H9 (cell line): ENCODE measurements around the gene CDKL5. TPM values are rescaled to one million over a fixed set of nuclear protein-coding genes. Genes with fewer than 3 reads are reported as not detected.

ENCODE experiments used
- DNase-seq: peaks from one replicate; pipeline ENCODE4 v3.0.0-alpha.2; 2017
- H2AFZ ChIP-seq: one replicate; pipeline ENCODE4 v1.6.1; 2013; ENCODE audit warnings: mild to moderate bottlenecking, low read length, control low read depth, moderate library complexity
- H2AK5ac ChIP-seq: 2 replicates; pipeline ENCODE4 v1.6.1; 2013; ENCODE audit warnings: low read length, control low read depth, mixed read lengths; ENCODE audit not compliant: insufficient read length
- H2BK120ac ChIP-seq: one replicate; pipeline ENCODE4 v1.6.1; 2013; ENCODE audit warnings: low read depth, mild to moderate bottlenecking, low read length, control low read depth, inconsistent platforms; ENCODE audit not compliant: poor library complexity, severe bottlenecking
- H2BK12ac ChIP-seq: 2 replicates; pipeline ENCODE4 v1.6.1; 2013; ENCODE audit warnings: low read length, control low read depth, mixed read lengths, low read depth; ENCODE audit not compliant: insufficient read length
- H2BK15ac ChIP-seq: 2 replicates; pipeline ENCODE4 v1.6.1; 2013; ENCODE audit warnings: low read depth, low read length, control low read depth
- H2BK20ac ChIP-seq: one replicate; pipeline ENCODE4 v1.6.1; 2013; ENCODE audit warnings: low read depth, mild to moderate bottlenecking, low read length, control low read depth, inconsistent platforms; ENCODE audit not compliant: poor library complexity, severe bottlenecking
- H2BK5ac ChIP-seq: 2 replicates; pipeline ENCODE4 v1.6.1; 2013; ENCODE audit warnings: low read length, control low read depth, mixed read lengths; ENCODE audit not compliant: insufficient read length
- H3K14ac ChIP-seq: 2 replicates; pipeline ENCODE4 v1.6.1; 2013; ENCODE audit warnings: low read length, control low read depth; ENCODE audit not compliant: insufficient read depth
- H3K18ac ChIP-seq: 2 replicates; pipeline ENCODE4 v1.6.1; 2013; ENCODE audit warnings: low read depth, mild to moderate bottlenecking, mixed read lengths, low read length, control low read depth; ENCODE audit not compliant: insufficient read length
- H3K23ac ChIP-seq: 2 replicates; pipeline ENCODE4 v1.6.1; 2013; ENCODE audit warnings: low read length, control low read depth, mixed read lengths, low read depth; ENCODE audit not compliant: insufficient read length
- H3K23me2 ChIP-seq: 2 replicates; pipeline ENCODE4 v1.6.1; 2013; ENCODE audit warnings: low read depth, mild to moderate bottlenecking, mixed read lengths, low read length, control low read depth; ENCODE audit not compliant: insufficient read length, poor library complexity, severe bottlenecking
- H3K27ac ChIP-seq: 2 replicates; pipeline ENCODE4 v1.5.1; 2013; ENCODE audit warnings: low read length, control low read depth, mixed read lengths, low read depth; ENCODE audit not compliant: insufficient read length
- H3K27me3 ChIP-seq: 2 replicates; pipeline ENCODE4 v1.6.1; 2013; ENCODE audit warnings: low read length, control low read depth, inconsistent platforms; ENCODE audit not compliant: insufficient read depth
- H3K4ac ChIP-seq: 2 replicates; pipeline ENCODE4 v1.6.1; 2013; ENCODE audit warnings: low read depth, mild to moderate bottlenecking, control low read depth, inconsistent platforms, low read length, moderate library complexity
- H3K4me1 ChIP-seq: 2 replicates; pipeline ENCODE4 v1.6.1; 2013; ENCODE audit warnings: low read length, control low read depth, inconsistent platforms; ENCODE audit not compliant: insufficient read depth
- H3K4me2 ChIP-seq: 2 replicates; pipeline ENCODE4 v1.6.1; 2013; ENCODE audit warnings: low read length, control low read depth, mixed read lengths; ENCODE audit not compliant: insufficient read length, insufficient read depth
- H3K56ac ChIP-seq: 2 replicates; pipeline ENCODE4 v1.6.1; 2013; ENCODE audit warnings: low read depth, mild to moderate bottlenecking, mixed read lengths, low read length, control low read depth; ENCODE audit not compliant: insufficient read length
- H3K79me1 ChIP-seq: 2 replicates; pipeline ENCODE4 v1.6.1; 2013; ENCODE audit warnings: low read depth, mild to moderate bottlenecking, moderate library complexity, low read length, control low read depth, inconsistent platforms; ENCODE audit not compliant: insufficient read depth, poor library complexity, severe bottlenecking
- H3K79me2 ChIP-seq: 2 replicates; pipeline ENCODE4 v1.6.1; 2013; ENCODE audit warnings: low read length, control low read depth, inconsistent platforms; ENCODE audit not compliant: insufficient read depth
- H3K9ac ChIP-seq: 2 replicates; pipeline ENCODE4 v1.6.1; 2013; ENCODE audit warnings: low read length, control low read depth, mixed read lengths; ENCODE audit not compliant: insufficient read length; ENCODE audit errors: extremely low read depth
- H3K9me3 ChIP-seq: one replicate; pipeline ENCODE4 v1.6.1; 2013; ENCODE audit warnings: low read depth, low read length, inconsistent platforms; ENCODE audit not compliant: control insufficient read depth
- H3T11ph ChIP-seq: one replicate; pipeline ENCODE4 v1.6.1; 2013; ENCODE audit warnings: mild to moderate bottlenecking, low read length, control low read depth, inconsistent platforms
- H4K20me1 ChIP-seq: one replicate; pipeline ENCODE4 v1.6.1; 2013; ENCODE audit not compliant: control insufficient read depth, insufficient read length, insufficient read depth
- H4K5ac ChIP-seq: 2 replicates; pipeline ENCODE4 v1.6.1; 2013; ENCODE audit warnings: low read depth, mild to moderate bottlenecking, mixed read lengths, low read length, control low read depth; ENCODE audit not compliant: insufficient read length
- H4K8ac ChIP-seq: replicated peaks from 2 replicates; pipeline ENCODE4 v1.6.1; 2013; ENCODE audit warnings: low read length, control low read depth, mixed read lengths, low read depth; ENCODE audit not compliant: insufficient read length
- H4K91ac ChIP-seq: 2 replicates; pipeline ENCODE4 v1.6.1; 2013; ENCODE audit warnings: low read depth, mild to moderate bottlenecking, moderate library complexity, mixed read lengths, low read length, control low read depth; ENCODE audit not compliant: insufficient read length
- H3K27ac Mint-ChIP-seq, 3 experiments: 2 replicates in 2 of 3; 3 replicates in 1 of 3; pipeline ENCODE4 v1.8.0; 2020 to 2021; ENCODE audit warnings: mixed read lengths in 3 of 3, mild to moderate bottlenecking in 1 of 3, moderate library complexity in 1 of 3
- H3K27me3 Mint-ChIP-seq: 2 replicates; pipeline ENCODE4 v1.8.0; 2021; ENCODE audit warnings: low read depth, mild to moderate bottlenecking, moderate library complexity, mixed read lengths
- H3K36me3 Mint-ChIP-seq, 3 experiments: 2 replicates in 2 of 3; 3 replicates in 1 of 3; pipeline ENCODE4 v1.8.0; 2020 to 2021; ENCODE audit warnings: low read depth in 3 of 3, mixed read lengths in 3 of 3; ENCODE audit not compliant: insufficient read depth in 1 of 3
- H3K4me1 Mint-ChIP-seq, 2 experiments: 2 replicates each; pipeline ENCODE4 v1.8.0; 2020; ENCODE audit warnings: mixed read lengths in 2 of 2
- H3K4me3 Mint-ChIP-seq, 2 experiments: 2 replicates in 1 of 2; 3 replicates in 1 of 2; pipeline ENCODE4 v1.8.0; 2020 to 2021; ENCODE audit warnings: mild to moderate bottlenecking in 2 of 2, mixed read lengths in 2 of 2, moderate library complexity in 1 of 2
- H3K9me3 Mint-ChIP-seq, 2 experiments: 2 replicates in 1 of 2; 3 replicates in 1 of 2; pipeline ENCODE4 v1.8.0; 2020; ENCODE audit warnings: mild to moderate bottlenecking in 2 of 2, mixed read lengths in 2 of 2, moderate library complexity in 1 of 2
- WGBS: extraction: QIAGEN DNeasy Blood & Tissue Kit; methylation state at CpG from one replicate; pipeline ENCODE4 v1.1.7; 2013; ENCODE audit warnings: missing lambda C conversion rate, low lambda C conversion rate, mixed read lengths; ENCODE audit not compliant: insufficient read length; ENCODE audit errors: extremely low coverage; 5-methylcytosine and 5-hydroxymethylcytosine counted together
- total RNA-seq: library from RNA; stranded (reverse); gene quantifications from 2 replicates; pipeline ENCODE4 v1.2.1, GENCODE V29; 2021
- TF ChIP-seq, protein P1 (sequence below): fragments of 200-600 bp; sonication (generic); conservative IDR thresholded peaks from 3 replicates; pipeline ENCODE4 v1.8.0; 2021; ENCODE audit warnings: antibody characterized with exemption, mild to moderate bottlenecking

The CDKL5 gene
- total RNA-seq, 1 experiment from 2014 or later: 19.5 TPM

DNA sequence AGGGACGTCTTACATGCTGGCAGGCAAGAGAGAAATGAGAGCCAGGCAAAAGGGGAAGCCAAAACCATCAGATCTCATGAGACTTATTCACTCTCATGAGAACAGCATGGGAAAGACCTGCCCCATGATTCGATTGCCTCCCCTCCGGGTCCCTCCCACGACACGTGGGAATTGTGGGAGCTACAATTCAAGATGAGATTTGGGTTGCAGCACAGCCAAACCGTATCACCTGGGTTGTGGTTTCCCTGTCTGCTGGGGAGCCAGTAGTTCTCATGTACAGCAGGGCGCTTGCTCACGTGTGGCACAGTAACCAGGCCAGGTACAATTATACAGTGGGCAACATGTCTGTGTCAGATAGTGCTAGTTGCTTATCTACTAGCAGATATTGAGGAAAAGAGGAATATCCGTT is 257.6 kb downstream of the CDKL5 start:
- Histone ChIP-seq H2BK20ac (no peak overlapping the region), H3K79me1 (no peaks in the 10 kb centered on the region), H3K23ac (no peak overlapping the region), H4K91ac (no peak overlapping the region), H3K14ac (no peak overlapping the region), H3K27ac (no peak overlapping the region), H3K79me2 (no peaks in the 10 kb centered on the region), H4K20me1 (no peaks in the 10 kb centered on the region), H3K56ac (no peak overlapping the region), H3K4ac (no peak overlapping the region), H3T11ph (no peak overlapping the region), H3K4me1 (no peaks in the 10 kb centered on the region), H2BK120ac (no peak overlapping the region), H2BK15ac (no peak overlapping the region), H3K9ac (no peak overlapping the region), H3K4me2 (no peak overlapping the region), H2AFZ (no peak overlapping the region), H3K9me3 (peaks cover 44% of the 10 kb centered on the region), H2AK5ac (no peak overlapping the region), H3K27me3 (no peaks in the 10 kb centered on the region), H4K5ac (no peak overlapping the region), H4K8ac (no peak overlapping the region), H2BK5ac (no peak overlapping the region), H2BK12ac (no peak overlapping the region), H3K18ac (no peak overlapping the region), H3K23me2 (no peaks in the 10 kb centered on the region)
- WGBS: no CpG with 5 or more reads among the region's 9 CpGs
- Mint-ChIP-seq H3K27me3 (peaks cover 1% of the 10 kb centered on the region), H3K4me3 (no peak overlapping the region), H3K27ac (no peak overlapping the region), H3K36me3 (peaks cover 0 to 2% (median 0%) of the 10 kb centered on the region in 3 experiments; a peak in 3 of 7 replicates), H3K9me3 (peaks cover 67 to 78% of the 10 kb centered on the region in 2 experiments), H3K4me1 (peaks cover 4% of the 10 kb centered on the region in 2 experiments; a peak in 2 of 4 replicates)
- DNase-seq: no peak
- TF ChIP-seq, protein P1, sequence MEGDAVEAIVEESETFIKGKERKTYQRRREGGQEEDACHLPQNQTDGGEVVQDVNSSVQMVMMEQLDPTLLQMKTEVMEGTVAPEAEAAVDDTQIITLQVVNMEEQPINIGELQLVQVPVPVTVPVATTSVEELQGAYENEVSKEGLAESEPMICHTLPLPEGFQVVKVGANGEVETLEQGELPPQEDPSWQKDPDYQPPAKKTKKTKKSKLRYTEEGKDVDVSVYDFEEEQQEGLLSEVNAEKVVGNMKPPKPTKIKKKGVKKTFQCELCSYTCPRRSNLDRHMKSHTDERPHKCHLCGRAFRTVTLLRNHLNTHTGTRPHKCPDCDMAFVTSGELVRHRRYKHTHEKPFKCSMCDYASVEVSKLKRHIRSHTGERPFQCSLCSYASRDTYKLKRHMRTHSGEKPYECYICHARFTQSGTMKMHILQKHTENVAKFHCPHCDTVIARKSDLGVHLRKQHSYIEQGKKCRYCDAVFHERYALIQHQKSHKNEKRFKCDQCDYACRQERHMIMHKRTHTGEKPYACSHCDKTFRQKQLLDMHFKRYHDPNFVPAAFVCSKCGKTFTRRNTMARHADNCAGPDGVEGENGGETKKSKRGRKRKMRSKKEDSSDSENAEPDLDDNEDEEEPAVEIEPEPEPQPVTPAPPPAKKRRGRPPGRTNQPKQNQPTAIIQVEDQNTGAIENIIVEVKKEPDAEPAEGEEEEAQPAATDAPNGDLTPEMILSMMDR: no peak
